ENCODE measurements around the gene BCL2L14. TPM values are rescaled to one million over a fixed set of nuclear protein-coding genes. Genes with fewer than 3 reads are reported as not detected.

Gene BCL2L14
- total and polyA plus RNA-seq, 2 of the 4 experiments (the other 2 are of a cell fraction), result not detected

DNA sequence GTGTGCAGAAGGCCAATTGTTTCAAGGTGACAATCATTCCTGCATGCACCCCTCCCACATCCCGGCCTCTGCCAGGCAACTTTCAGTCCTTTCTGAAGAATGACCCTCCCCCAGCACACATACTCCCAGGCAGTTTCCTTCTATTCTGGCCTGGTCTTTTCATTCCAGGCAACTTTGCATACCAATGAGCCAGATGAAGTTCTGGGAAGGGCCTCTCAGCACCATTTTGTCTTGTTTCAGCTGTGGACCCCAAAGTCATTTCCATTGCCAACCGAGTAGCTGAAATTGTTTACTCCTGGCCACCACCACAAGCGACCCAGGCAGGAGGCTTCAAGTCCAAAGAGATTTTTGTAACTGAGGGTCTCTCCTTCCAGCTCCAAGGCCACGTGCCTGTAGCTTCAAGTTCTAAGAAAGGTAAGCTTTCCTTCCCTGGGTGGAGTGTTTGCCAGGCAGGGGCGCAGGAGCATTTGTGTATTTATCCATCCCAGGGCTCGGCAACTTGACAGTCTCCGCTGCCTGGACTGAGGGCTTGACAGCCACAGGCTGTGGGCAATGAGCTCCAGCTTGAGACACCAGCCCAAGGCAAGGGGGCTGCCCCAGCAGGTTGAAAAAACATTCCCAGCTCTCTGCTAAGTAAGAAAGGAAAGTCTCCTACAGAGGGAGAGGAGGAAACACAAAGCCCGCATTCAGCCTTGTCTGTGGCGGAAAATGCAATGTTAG lies 16.4 kb downstream of the BCL2L14 start (continued):
- no peak for TF ChIP-seq RAD21 (IDR thresholded peaks at IDR 0.05; ENCODE audit: low read length)

DNA sequence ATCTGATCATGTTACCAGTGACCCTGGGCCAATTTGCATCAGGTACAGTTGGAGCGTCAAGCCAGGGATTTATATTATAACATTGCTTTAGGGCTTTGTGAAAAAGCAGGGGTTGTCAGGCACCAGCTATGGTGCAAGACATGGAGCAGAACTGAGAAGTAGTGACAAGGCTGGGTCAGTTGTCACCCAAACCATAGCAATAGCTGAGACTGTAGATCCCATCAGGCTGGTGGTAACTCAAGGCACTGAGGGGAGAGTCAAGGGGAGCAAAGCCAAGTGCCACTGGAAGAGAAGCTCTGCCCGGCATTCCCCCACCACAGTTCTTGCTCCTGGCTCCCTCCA lies 16.9 kb downstream of the BCL2L14 start:
- no peak overlapping the region for H2AK9ac ChIP-seq (replicated peaks; ENCODE audit: low read depth, low read length, poor library complexity)
- H2BK5ac ChIP-seq (ENCODE audit: low read depth, low read length, poor library complexity, severe bottlenecking), result no peak overlapping the region
- ChIA-PET POLR2A (ENCODE audit: unreplicated experiment) (no interaction called here), CTCF (no interaction called here)
- no peak overlapping the region for H3K4me3 ChIP-seq (ENCODE audit: insufficient read depth, low read depth, low read length)
- H4K8ac ChIP-seq (ENCODE audit: low read depth in 2 of 2, low read length in 2 of 2), result no peak overlapping the region
- H3K23ac ChIP-seq (ENCODE audit: low read depth, low read length), result no peak overlapping the region
- no peak overlapping the region for H2BK120ac ChIP-seq (ENCODE audit: low read depth, low read length)
- H3K9me1 ChIP-seq (ENCODE audit: insufficient read depth, low read length), result 0 out of 2 replicates have a peak, but pooled peaks cover 9% of the 10 kb centered on the region
- H4K20me1 ChIP-seq (ENCODE audit: insufficient read depth, low read length), result peaks cover 4% of the 10 kb centered on the region
- TF ChIP-seq SMC3 (IDR thresholded peaks at IDR 0.05; ENCODE audit: low read depth, low read length) (no peak), RCOR1 (IDR thresholded peaks at IDR 0.05; ENCODE audit: insufficient replicate concordance, low read length) (no peak), MAZ (IDR thresholded peaks at IDR 0.05; ENCODE audit: borderline replicate concordance, low read depth, low read length) (no peak)
- intact Hi-C loops (cut with micrococcal nuclease) (no loop called here), in situ Hi-C loops (cut with MboI; ENCODE audit: low sequenced_read_pairs) (loop anchor here (10.0 kb wide), 1 partner anchor 247 kb away; no protein-coding TSS in a partner anchor), dilution Hi-C loops (cut with HindIII; ENCODE audit: low sequenced_read_pairs, unreplicated experiment) (no loop called here)
- no peak for ATAC-seq (ENCODE audit: low read depth)
- H3K56ac ChIP-seq (ENCODE audit: extremely low read depth, insufficient read depth, low read length), result no peak overlapping the region
- no peak overlapping the region for H3K27ac ChIP-seq (ENCODE audit: insufficient read depth, low read length)
- H2BK15ac ChIP-seq (ENCODE audit: low read depth, low read length), result peak overlapping the region; percentile 10; the same call in 1 of the 3 replicates
- no peak overlapping the region for H4K5ac ChIP-seq (ENCODE audit: low read depth, low read length)
- no peak overlapping the region for H2BK20ac ChIP-seq (ENCODE audit: low read depth, low read length)
- no TSS peak for BruUV-seq (replicated peaks)
- no peak overlapping the region for H3K18ac ChIP-seq (ENCODE audit: low read depth, low read length)
- H3K36me3 ChIP-seq (ENCODE audit: control insufficient read depth, insufficient read depth, low read length), result no peaks in the 10 kb centered on the region
- H3K4me1 ChIP-seq (ENCODE audit: control insufficient read depth, insufficient read depth, low read length), result peaks cover 5% of the 10 kb centered on the region
- H3K4me2 ChIP-seq (ENCODE audit: low read depth, low read length), result no peak overlapping the region
- H2AK5ac ChIP-seq (ENCODE audit: low read depth, low read length), result no peak overlapping the region
- no CpG with 5 or more reads among the region's 2 CpGs for WGBS, 2 experiments (ENCODE audit: extremely low coverage in 2 of 2, insufficient read length in 1 of 2)
- no peak overlapping the region; the same call in 1 of the 2 replicates for H4K91ac ChIP-seq (ENCODE audit: insufficient read depth, low read depth, low read length)
- peaks cover 6% of the 10 kb centered on the region; the same call in 1 of the 2 replicates for H3K9me3 ChIP-seq (ENCODE audit: control insufficient read depth, insufficient read depth, low read length)
- peak overlapping the region; percentile 38 for H3K4ac ChIP-seq (ENCODE audit: low read depth, low read length)
- no peaks in the 10 kb centered on the region for H3K79me1 ChIP-seq (ENCODE audit: low read depth in 1 of 2, low read length in 2 of 2)
- no peak overlapping the region for H3K14ac ChIP-seq (replicated peaks; ENCODE audit: low read depth, low read length)
- H3K27me3 ChIP-seq (ENCODE audit: control insufficient read depth, insufficient read depth, low read length), result no peaks in the 10 kb centered on the region
- H3K9ac ChIP-seq (ENCODE audit: low read depth, low read length), result no peak overlapping the region
- no peak overlapping the region for H2AFZ ChIP-seq (replicated peaks; ENCODE audit: low read length, poor library complexity)
- DNase-seq, result no peak
